ENCODE data around the gene RPIA. TPM values are rescaled to one million over a fixed set of nuclear protein-coding genes. Genes with fewer than 3 reads are reported as not detected.
A peak's percentile ranks its signal among the peaks of the same experiment; 100 is the strongest.

The RPIA gene
- total and polyA plus RNA-seq, 2 of the 13 experiments (the other 11 are each of a cell fraction or from before 2014, with no cell fraction given) = 13.3 to 23.9 TPM

GRCh38 chr2:88659538-88659915, 31.9 kb upstream of the RPIA start (continued):
- TF ChIP-seq AFF4 (CRISPR knock-in tag; IDR thresholded peaks at IDR 0.05) = no peak
- TF ChIP-seq ATAD3A (CRISPR knock-in tag; IDR thresholded peaks at IDR 0.05) = no peak
- no peak for TF ChIP-seq ZNF124 (CRISPR knock-in tag; IDR thresholded peaks at IDR 0.05)
- TF ChIP-seq ELF3 (CRISPR knock-in tag; IDR thresholded peaks at IDR 0.05) = no peak
- TF ChIP-seq HCFC1 (IDR thresholded peaks at IDR 0.05; ENCODE audit: low read depth, low read length) = no peak
- TF ChIP-seq GABPA (IDR thresholded peaks at IDR 0.05; ENCODE audit: low read depth, low read length) = no peak
- no peak for TF ChIP-seq GABPA (CRISPR knock-in tag; IDR thresholded peaks at IDR 0.05; ENCODE audit: low read depth)
- no peak for TF ChIP-seq SAP130 (CRISPR knock-in tag; IDR thresholded peaks at IDR 0.05; ENCODE audit: low read depth)
- TF ChIP-seq ZNF263 (CRISPR knock-in tag; IDR thresholded peaks at IDR 0.05) = no peak
- no peak for TF ChIP-seq HNRNPH1 (optimal IDR thresholded peaks at IDR 0.05; ENCODE audit: low read depth, low read length)
- TF ChIP-seq POLR2G (IDR thresholded peaks at IDR 0.05; ENCODE audit: low read depth, low read length) = no peak
- TF ChIP-seq ISL2 (CRISPR knock-in tag; IDR thresholded peaks at IDR 0.05) = 0 out of 2 replicates have a peak, but pooled peaks have one; percentile 24
- TF ChIP-seq, protein P1, sequence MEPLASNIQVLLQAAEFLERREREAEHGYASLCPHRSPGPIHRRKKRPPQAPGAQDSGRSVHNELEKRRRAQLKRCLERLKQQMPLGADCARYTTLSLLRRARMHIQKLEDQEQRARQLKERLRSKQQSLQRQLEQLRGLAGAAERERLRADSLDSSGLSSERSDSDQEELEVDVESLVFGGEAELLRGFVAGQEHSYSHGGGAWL (CRISPR knock-in tag; IDR thresholded peaks at IDR 0.05) = no peak
- TF ChIP-seq, protein P2, sequence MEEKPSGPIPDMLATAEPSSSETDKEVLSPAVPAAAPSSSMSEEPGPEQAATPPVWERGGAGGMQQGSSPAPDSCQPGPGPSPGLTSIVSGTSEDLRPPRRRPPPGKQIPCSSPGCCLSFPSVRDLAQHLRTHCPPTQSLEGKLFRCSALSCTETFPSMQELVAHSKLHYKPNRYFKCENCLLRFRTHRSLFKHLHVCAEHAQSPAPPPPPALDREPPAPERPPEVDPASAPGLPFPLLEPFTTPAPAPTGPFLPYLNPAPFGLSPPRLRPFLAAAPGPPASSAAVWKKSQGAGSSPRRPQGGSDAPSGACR (CRISPR knock-in tag; IDR thresholded peaks at IDR 0.05) = no peak
- TF ChIP-seq KAT8 (CRISPR knock-in tag; IDR thresholded peaks at IDR 0.05) = peak; percentile 28; the same call in 1 of the 2 replicates
- no peak for TF ChIP-seq PATZ1 (CRISPR knock-in tag; IDR thresholded peaks at IDR 0.05)
- TF ChIP-seq, protein P3, sequence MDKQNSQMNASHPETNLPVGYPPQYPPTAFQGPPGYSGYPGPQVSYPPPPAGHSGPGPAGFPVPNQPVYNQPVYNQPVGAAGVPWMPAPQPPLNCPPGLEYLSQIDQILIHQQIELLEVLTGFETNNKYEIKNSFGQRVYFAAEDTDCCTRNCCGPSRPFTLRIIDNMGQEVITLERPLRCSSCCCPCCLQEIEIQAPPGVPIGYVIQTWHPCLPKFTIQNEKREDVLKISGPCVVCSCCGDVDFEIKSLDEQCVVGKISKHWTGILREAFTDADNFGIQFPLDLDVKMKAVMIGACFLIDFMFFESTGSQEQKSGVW (CRISPR knock-in tag; IDR thresholded peaks at IDR 0.05; ENCODE audit: borderline replicate concordance) = no peak
- no peak for TF ChIP-seq NFE2L1 (CRISPR knock-in tag; IDR thresholded peaks at IDR 0.05; ENCODE audit: borderline replicate concordance)
- TF ChIP-seq ZNF326 (CRISPR knock-in tag; IDR thresholded peaks at IDR 0.05; ENCODE audit: borderline replicate concordance) = no peak
- peak; percentile 51 for TF ChIP-seq FOXP4 (CRISPR knock-in tag; IDR thresholded peaks at IDR 0.05)
- TF ChIP-seq PHF8 (CRISPR knock-in tag; IDR thresholded peaks at IDR 0.05) = no peak; the same call in 1 of the 2 replicates
- 0 out of 2 replicates have a peak, but pooled peaks have one; percentile 53 for TF ChIP-seq ZNF547 (CRISPR knock-in tag; IDR thresholded peaks at IDR 0.05)
- no peak for TF ChIP-seq ZNF335 (CRISPR knock-in tag; IDR thresholded peaks at IDR 0.05)

All from HepG2 (cell line).